Activated T-helper 1 cell treated with anti-CD3 and anti-CD28 coated beads, Interleukin-12 subunit alpha, Interleukin-12 subunit beta, Interleukin-2, Interleukin-4 antibody, amounts not matched to agents 30 ng/mL and 10 ng/mL and 1 ng/mL, durations not matched to agents 14 hours and 24 hours and 36 hours (primary cell): ENCODE results near the gene WDR13. TPM values are rescaled to one million over a fixed set of nuclear protein-coding genes. Genes with fewer than 3 reads are reported as not detected.

Experiments used
- DNase-seq: peaks from one replicate; pipeline ENCODE4 v3.0.0; 2021; ENCODE audit warnings: low spot score
- H3K27ac Mint-ChIP-seq: one replicate; pipeline ENCODE4 v1.8.0; 2021; ENCODE audit warnings: mild to moderate bottlenecking, mixed read lengths
- H3K27me3 Mint-ChIP-seq: one replicate; pipeline ENCODE4 v1.8.0; 2022; ENCODE audit warnings: mild to moderate bottlenecking, moderate library complexity, mixed read lengths; ENCODE audit not compliant: insufficient read depth
- H3K36me3 Mint-ChIP-seq: one replicate; pipeline ENCODE4 v1.8.0; 2021; ENCODE audit warnings: low read depth, mixed read lengths
- H3K4me1 Mint-ChIP-seq: one replicate; pipeline ENCODE4 v1.8.0; 2021; ENCODE audit warnings: low read depth, mixed read lengths
- H3K4me3 Mint-ChIP-seq: one replicate; pipeline ENCODE4 v1.8.0; 2021; ENCODE audit warnings: mild to moderate bottlenecking, moderate library complexity, mixed read lengths
- H3K9me3 Mint-ChIP-seq: one replicate; pipeline ENCODE4 v1.8.0; 2021; ENCODE audit warnings: mixed read lengths
- intact Hi-C: fragments of 100-400 bp; cut with micrococcal nuclease; formaldehyde crosslinking; loops from one replicate; pipeline ENCODE4 v1.15.1; 2024
- total RNA-seq: library from RNA; stranded (reverse); gene quantifications from 2 replicates; pipeline ENCODE4 v1.2.3, GENCODE V29; 2022

WDR13 gene
- total RNA-seq, 1 donor from 2014 or later: 36.3 TPM

GRCh38 chrX:48578661-48579128 is 18.6 kb upstream of the WDR13 start:
- no peak for DNase-seq
- H3K36me3 Mint-ChIP-seq: peaks cover 38% of the 10 kb centered on the region
- H3K27me3 Mint-ChIP-seq: no peaks in the 10 kb centered on the region
- no peak overlapping the region for H3K4me3 Mint-ChIP-seq
- H3K27ac Mint-ChIP-seq: no peak overlapping the region
- H3K9me3 Mint-ChIP-seq: no peaks in the 10 kb centered on the region
- intact Hi-C loops: no loop called here
- H3K4me1 Mint-ChIP-seq: peaks cover 16% of the 10 kb centered on the region

DNA sequence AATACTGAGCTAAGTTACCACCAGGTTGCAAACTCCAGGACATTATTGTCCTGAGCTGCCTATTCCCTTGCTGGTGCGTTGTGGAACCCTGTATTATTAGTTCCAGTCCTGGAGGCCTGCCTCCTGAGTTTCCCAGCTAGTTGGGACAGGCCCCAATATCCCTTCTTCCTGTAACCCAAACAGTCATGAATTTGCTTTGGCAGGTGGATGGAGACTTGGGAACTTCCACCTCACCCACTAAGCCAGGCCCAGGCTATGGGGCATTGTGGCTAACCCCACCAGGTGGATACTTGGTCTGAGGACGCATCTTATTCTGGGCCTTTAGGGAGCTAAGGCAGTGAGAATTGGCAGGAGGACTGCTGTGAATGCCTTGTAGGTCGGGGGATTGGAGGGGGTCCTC is 18.0 kb upstream of the WDR13 start:
- H3K27ac Mint-ChIP-seq: no peak overlapping the region
- no peaks in the 10 kb centered on the region for H3K9me3 Mint-ChIP-seq
- H3K27me3 Mint-ChIP-seq: no peaks in the 10 kb centered on the region
- no peak for DNase-seq
- intact Hi-C loops: no loop called here
- H3K36me3 Mint-ChIP-seq: peaks cover 37% of the 10 kb centered on the region
- no peak overlapping the region for H3K4me3 Mint-ChIP-seq
- H3K4me1 Mint-ChIP-seq: peaks cover 12% of the 10 kb centered on the region

DNA sequence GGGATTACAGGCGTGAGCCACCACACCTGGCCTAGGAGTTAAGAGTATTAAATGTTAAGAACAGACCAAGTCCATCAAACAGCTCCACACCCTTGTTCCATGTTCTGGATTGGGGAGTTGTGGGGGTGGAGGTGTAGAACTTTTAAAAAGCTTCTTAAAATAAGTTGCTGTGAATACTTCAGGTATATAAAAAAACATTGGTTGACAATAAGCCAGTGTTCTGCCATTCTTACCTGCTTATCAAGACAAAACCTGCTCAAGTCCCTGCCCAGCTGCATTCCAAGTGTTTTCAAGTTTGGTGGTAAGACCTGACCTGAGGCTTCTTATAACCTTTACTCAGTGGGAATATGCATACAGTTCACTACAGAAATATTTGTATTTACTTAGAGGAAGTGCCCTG is 16.6 kb upstream of the WDR13 start:
- intact Hi-C loops: no loop called here
- H3K27me3 Mint-ChIP-seq: no peaks in the 10 kb centered on the region

DNA sequence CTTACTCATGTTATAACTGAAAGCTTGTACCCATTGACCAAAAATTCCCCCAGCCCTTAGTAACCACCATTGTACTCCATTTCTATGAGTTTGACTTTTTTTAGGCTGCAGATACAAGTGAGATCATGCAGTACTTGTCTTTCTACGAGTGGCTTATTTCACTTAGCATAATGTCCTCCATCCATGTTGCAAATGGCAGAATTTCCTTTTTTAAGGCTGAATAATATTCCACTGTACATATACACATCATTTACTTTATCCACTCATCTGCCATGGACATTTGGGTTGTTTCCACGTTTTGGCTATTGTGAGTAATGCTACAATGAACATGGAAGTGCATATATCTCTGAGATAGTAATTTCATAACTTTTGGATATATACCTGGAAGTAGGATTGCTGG is 12.6 kb upstream of the WDR13 start:
- intact Hi-C loops: no loop called here
- Mint-ChIP-seq H3K4me3 (no peak overlapping the region), H3K4me1 (peaks cover 3% of the 10 kb centered on the region), H3K36me3 (peaks cover 3% of the 10 kb centered on the region), H3K27ac (no peak overlapping the region), H3K27me3 (no peaks in the 10 kb centered on the region), H3K9me3 (no peaks in the 10 kb centered on the region)
- no peak for DNase-seq

More for the DNA sequence above, 16.6 kb upstream of the WDR13 start:
- Mint-ChIP-seq H3K4me1 (peaks cover 11% of the 10 kb centered on the region), H3K27ac (no peak overlapping the region), H3K36me3 (peaks cover 27% of the 10 kb centered on the region), H3K9me3 (no peaks in the 10 kb centered on the region), H3K4me3 (no peak overlapping the region)
- no peak for DNase-seq

- DNase-seq: no peak
- Mint-ChIP-seq H3K9me3 (no peaks in the 10 kb centered on the region), H3K4me1 (no peaks in the 10 kb centered on the region), H3K36me3 (no peaks in the 10 kb centered on the region), H3K27me3 (no peaks in the 10 kb centered on the region), H3K4me3 (no peak overlapping the region), H3K27ac (no peak overlapping the region)
- intact Hi-C loops: loop anchor here (10.0 kb wide), 1 partner anchor 1335 kb away; the partner anchor contains the start of gene CLCN5
Measured at GRCh38 chrX:48589482-48590162, 7.7 kb upstream of the WDR13 start.

DNA sequence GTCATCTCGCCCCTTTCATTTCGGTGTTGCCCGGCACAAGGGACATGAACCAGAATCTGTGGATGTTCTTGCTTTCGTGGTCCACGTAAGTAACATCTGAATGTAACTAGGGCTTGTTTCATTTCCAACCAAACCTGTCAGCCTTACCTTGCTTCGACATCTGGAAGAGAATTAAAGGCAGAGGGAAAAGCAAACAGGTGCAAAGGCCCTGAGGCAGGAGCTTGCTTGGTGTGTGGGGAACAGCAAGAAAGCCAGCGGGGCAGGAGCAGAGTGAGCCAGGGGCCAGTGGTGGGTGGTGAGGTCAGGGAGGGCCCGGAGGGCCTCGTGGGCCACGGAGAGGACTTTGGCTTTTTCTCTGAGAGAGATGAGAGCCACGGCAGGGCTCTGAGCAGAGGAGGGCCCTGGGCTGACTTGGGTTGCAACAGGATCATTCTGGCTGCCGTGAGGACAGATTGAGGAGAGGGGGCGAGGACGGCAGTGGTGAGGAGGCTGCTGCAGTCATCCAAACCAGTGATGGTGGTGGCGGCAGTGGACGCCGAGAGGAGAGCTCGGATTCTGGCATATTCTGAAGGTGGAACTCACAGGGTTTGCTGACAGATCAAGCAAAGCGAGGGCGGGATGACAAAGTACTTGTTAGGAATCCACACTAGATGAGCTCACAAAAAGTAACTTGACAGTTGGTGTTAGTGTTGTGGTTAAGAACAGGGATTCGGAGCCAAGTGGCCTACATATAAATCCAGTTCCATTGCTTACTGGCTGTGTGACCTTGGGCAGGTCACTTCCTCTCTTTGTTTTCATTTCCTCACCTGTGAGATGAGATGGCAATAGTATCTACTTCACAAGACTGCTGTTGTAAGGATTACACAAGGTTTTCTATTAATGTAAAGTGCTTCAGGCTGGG is 6.8 kb upstream of the WDR13 start:
- no peaks in the 10 kb centered on the region for H3K36me3 Mint-ChIP-seq
- H3K4me3 Mint-ChIP-seq: no peak overlapping the region
- no peaks in the 10 kb centered on the region for H3K4me1 Mint-ChIP-seq
- no peak for DNase-seq
- no peaks in the 10 kb centered on the region for H3K27me3 Mint-ChIP-seq
- no peaks in the 10 kb centered on the region for H3K9me3 Mint-ChIP-seq
- no peak overlapping the region for H3K27ac Mint-ChIP-seq
- intact Hi-C loops: loop anchor here (10.0 kb wide), 1 partner anchor 1334 kb away; the partner anchor contains the start of gene CLCN5

DNA sequence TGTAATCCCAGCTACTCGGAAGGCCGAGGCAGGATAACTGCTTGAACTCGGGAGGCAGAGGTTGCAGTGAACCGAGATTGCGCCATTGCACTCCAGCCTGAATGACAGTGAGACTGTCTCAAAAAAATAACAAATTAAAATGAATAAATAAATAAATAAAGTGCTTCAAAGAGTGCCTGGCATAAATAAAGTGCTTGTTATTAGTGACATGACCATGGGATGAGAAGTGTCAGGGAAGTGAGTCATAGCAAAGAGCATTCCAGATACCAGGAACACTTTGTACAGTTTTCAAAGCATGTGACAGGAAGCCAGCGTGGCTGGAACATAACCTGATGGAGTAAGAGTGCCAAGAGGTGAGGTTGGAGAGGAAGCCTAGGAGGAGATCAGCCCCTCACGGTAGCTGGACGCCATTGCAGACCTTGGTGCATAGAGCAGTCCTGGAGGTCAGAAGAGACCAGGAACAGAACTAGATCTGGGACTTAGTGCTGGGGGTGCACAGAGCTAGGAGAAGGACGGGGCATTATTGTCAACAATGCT is 6.0 kb upstream of the WDR13 start:
- no peak overlapping the region for H3K27ac Mint-ChIP-seq
- no peak for DNase-seq
- H3K27me3 Mint-ChIP-seq: no peaks in the 10 kb centered on the region
- no peaks in the 10 kb centered on the region for H3K36me3 Mint-ChIP-seq
- H3K4me3 Mint-ChIP-seq: no peak overlapping the region
- H3K4me1 Mint-ChIP-seq: no peaks in the 10 kb centered on the region
- no peaks in the 10 kb centered on the region for H3K9me3 Mint-ChIP-seq
- intact Hi-C loops: loop anchor here (10.0 kb wide), 1 partner anchor 1333 kb away; the partner anchor contains the start of gene CLCN5

- Mint-ChIP-seq H3K9me3 (no peaks in the 10 kb centered on the region), H3K27ac (no peak overlapping the region), H3K4me1 (peaks cover 7% of the 10 kb centered on the region), H3K36me3 (no peaks in the 10 kb centered on the region), H3K4me3 (no peak overlapping the region), H3K27me3 (no peaks in the 10 kb centered on the region)
- intact Hi-C loops: loop anchor here (10.0 kb wide), 1 partner anchor 1332 kb away; the partner anchor contains the start of gene CLCN5
- no peak for DNase-seq
Measured at GRCh38 chrX:48592971-48593370, 4.3 kb upstream of the WDR13 start.

DNA sequence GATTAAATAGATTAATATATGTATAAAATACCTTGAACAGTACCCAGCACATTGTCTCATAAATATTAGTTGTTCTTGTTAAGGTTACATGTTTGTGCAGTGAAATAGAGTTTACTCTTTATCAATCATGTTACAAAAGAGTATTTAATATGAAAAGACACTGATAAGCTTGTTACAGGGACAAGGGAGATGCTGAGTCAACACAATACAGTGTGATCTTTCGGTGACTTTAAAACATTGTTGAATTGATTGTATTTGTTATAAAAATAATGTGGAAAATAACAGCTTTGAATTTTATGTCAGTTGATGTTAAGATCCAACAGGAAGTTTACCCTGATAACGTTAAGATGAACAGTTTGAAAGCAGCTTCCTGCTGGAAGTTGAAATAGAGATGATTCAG is 1.4 kb upstream of the WDR13 start:
- H3K9me3 Mint-ChIP-seq: no peaks in the 10 kb centered on the region

GRCh38 chrX:48598614-48599013 is 1.3 kb downstream of the WDR13 start:
- intact Hi-C loops: loop anchor here (1.0 to 10.0 kb wide), 5 partner anchors 99 to 1326 kb away; partner anchors contain the start of genes CLCN5, FTSJ1, HDAC6 and SUV39H1
- H3K4me1 Mint-ChIP-seq: peaks cover 12% of the 10 kb centered on the region
- peak overlapping the region; percentile 88 for H3K4me3 Mint-ChIP-seq
- H3K27ac Mint-ChIP-seq: peak overlapping the region; percentile 94
- no peaks in the 10 kb centered on the region for H3K27me3 Mint-ChIP-seq
- H3K36me3 Mint-ChIP-seq: peaks cover 1% of the 10 kb centered on the region
- no peaks in the 10 kb centered on the region for H3K9me3 Mint-ChIP-seq
- DNase-seq: no peak

More for the DNA sequence above, 1.4 kb upstream of the WDR13 start:
- H3K4me1 Mint-ChIP-seq: peaks cover 12% of the 10 kb centered on the region
- no peak for DNase-seq
- H3K27ac Mint-ChIP-seq: no peak overlapping the region
- H3K27me3 Mint-ChIP-seq: no peaks in the 10 kb centered on the region
- intact Hi-C loops: loop anchor here (5.0 to 10.0 kb wide), 2 partner anchors 101 to 1329 kb away; partner anchors contain the start of genes CLCN5 and SUV39H1
- no peaks in the 10 kb centered on the region for H3K36me3 Mint-ChIP-seq
- no peak overlapping the region for H3K4me3 Mint-ChIP-seq

GRCh38 chrX:48599341-48599740 is 2.0 kb downstream of the WDR13 start:
- intact Hi-C loops: loop anchor here (5.0 to 10.0 kb wide), 2 partner anchors 98 to 1325 kb away; partner anchors contain the start of genes CLCN5 and SUV39H1
- Mint-ChIP-seq H3K9me3 (no peaks in the 10 kb centered on the region), H3K4me1 (peaks cover 12% of the 10 kb centered on the region), H3K4me3 (no peak overlapping the region), H3K27ac (no peak overlapping the region), H3K27me3 (no peaks in the 10 kb centered on the region), H3K36me3 (peaks cover 1% of the 10 kb centered on the region)
- no peak for DNase-seq

DNA sequence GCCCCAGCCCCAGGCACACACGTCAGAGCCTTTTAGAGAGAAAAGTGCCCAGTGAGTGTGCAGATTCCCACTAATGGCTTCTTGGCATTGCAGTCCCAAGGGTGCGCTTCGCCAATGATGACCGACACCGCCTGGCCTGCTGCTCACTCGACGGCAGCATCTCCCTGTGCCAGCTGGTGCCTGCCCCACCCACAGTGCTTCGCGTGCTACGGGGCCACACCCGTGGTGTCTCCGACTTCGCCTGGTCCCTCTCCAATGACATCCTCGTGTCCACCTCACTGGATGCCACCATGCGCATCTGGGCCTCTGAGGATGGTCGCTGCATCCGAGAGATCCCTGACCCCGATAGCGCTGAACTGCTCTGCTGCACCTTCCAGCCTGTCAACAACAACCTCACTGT is 2.9 kb downstream of the WDR13 start:
- Mint-ChIP-seq H3K36me3 (peaks cover 3% of the 10 kb centered on the region), H3K9me3 (no peaks in the 10 kb centered on the region), H3K4me3 (no peak overlapping the region), H3K4me1 (peaks cover 12% of the 10 kb centered on the region), H3K27me3 (no peaks in the 10 kb centered on the region), H3K27ac (no peak overlapping the region)
- no peak for DNase-seq
- intact Hi-C loops: no loop called here
